SIG-M5 (cell line): ENCODE data around the gene RNPC3.

Experiments used
- DNase-seq: peaks from one replicate; lab custom pipeline; 2025; lab: John Stamatoyannopoulos, UW

The RNPC3 gene

GRCh38 chr1:103525607-103526507 is at the start of gene RNPC3:
Gene RNPC3, plus strand, starts transcription at chr1:103525699. Its CDS starts 372 bp downstream, at chr1:103526071.
- peak; percentile 14 for DNase-seq

DNA sequence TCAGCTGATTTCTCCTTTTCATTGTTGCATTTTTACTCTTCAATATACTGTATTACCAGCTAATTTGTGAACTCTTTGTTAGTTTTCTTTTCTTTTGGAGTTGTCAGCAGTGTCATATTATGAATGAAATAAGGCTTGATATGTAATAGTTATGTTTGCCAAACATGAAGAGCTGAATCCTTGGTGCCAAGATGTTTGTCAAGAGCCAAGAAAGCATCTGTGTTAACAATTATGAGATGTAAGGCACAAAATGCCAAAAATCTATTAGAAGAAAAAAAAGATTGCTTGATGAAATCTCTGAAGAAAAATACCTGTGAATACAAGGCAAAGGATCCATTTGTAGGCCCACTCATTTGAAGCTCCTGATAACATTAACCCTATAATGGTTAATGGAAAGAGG is 48.4 kb upstream of the RNPC3 start:
- no peak for DNase-seq

DNA sequence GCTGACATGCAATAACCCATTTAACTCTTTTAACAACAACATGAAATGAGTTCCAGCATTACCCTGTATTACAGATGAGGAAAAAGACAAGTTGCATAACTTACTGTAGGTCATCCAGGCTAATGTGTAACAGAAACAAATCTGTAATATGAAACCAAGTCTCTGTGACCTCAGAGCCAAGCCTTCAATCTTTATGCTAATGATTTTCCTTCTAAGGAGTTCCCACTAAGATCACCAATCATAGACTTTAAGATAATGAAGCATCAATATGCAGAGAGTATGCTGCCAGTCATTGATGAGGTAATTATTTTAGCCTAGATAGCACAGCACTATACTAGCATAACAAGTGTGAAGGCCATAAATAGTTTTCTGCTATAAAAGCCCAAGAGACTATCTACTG is 35.6 kb upstream of the RNPC3 start:
- DNase-seq: no peak

DNA sequence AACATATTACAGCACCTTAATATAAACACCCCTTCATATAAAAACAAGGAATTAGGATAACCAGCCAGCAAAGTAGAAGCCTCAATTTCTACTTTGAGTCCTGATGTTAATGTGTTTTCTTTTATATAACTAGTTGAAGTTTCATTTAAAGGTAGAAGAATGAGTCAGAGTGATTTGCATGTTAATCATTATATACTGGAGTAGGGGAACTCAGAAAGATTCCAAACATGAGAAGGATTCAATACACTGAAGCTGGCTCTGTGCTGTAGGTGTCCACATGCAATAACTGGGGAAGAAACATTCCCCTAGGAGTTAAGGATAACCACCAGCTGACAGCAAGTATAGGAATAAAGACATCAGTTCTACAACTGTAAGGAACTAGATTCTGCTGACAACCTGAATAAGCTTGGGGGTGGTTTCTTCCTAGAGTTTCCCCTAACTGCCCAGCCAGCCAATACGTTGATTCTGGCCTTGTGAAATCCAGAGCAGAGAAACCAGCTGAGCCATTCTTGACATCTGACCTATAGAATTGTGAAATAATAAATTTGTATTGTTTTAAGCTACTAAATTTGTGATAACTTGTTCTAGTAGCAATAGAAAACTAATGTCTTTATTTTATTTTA is 33.4 kb upstream of the RNPC3 start:
- no peak for DNase-seq

- no peak for DNase-seq
Observed at GRCh38 chr1:103496014-103496635, 29.4 kb upstream of the RNPC3 start.

GRCh38 chr1:103497404-103497803 is 28.1 kb upstream of the RNPC3 start:
- DNase-seq: no peak

DNA sequence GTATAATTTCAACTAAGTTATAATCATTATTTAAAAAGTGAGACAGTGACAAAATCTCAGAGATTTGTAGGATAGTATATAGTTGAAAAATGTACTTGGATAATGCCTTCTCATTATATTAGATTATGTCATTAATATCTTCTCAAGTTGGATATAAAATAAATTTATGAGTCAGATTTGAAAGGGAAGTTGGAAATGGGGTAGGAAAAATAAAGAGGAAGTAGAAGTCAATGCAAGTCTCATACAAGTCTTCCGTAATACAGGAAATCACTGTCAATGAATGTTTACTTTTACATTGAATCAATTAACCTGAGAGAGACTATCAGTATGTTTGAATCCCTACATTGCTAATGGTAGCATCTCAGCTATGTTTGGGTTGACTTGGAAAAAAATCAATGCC is 16.2 kb upstream of the RNPC3 start:
- no peak for DNase-seq

DNA sequence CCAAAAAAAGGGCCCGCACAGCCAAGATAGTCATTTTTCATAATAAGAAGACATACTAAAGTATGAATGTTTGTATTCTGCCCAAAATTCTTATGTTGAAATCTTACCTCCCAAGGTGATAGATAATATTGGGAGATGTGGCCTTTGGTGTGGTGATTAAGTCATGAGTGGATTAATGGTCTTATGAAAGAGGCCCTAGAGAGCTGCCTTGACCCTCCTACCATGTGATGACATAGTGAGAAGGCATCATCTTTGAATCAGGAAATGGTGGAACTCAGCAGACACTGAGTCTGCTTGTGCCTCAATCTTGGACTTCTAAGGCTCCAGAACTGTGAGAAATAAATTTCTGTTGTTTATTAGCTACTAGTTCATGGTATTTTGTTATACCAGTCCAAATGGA is 11.8 kb upstream of the RNPC3 start:
- no peak for DNase-seq

DNA sequence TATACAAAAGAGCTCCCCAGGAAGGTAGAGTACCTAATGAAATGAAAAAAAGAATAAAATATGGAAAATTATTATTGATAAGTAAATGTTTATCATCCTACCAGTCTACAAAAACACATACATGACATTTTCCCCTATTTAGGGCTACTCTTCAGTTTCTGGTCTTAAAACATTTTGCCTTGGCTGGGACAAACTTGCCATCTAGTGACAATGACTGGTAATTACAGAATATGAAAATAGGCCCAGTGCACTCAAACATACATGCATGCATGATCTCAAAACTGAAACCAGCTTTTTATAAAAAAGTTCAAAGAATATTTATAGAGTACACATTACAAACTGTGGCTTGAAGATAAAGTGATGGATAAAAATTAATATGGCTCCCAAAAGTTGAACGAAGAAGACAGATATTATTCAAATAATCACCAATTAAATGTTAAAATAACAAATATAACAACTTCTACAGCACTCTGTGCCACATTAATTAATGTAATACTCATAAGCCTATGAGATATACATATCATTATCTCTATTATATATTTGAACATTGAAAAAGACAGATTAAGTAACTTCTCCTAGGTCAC is 10.5 kb upstream of the RNPC3 start:
- DNase-seq: no peak

- no peak for DNase-seq
Observed at GRCh38 chr1:103516283-103516682, 9.2 kb upstream of the RNPC3 start.

DNA sequence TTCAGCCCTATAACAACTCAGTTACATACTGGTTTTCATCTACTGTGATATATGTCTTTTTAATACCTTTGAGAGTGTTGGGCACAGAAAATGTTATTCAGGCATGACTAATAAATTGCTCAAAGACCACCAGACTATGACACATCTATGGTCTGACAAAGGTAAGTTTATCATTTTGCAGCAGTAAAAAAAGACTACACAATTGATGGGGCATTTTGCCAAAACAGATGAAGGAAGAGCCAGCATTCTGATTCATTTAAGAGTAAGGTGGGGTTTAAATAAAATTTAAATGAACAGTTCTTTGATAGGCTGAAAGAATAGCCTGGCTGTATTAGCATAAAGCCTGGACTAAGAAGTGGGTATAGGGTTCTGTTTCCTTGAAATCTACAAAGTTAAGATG is 8.8 kb upstream of the RNPC3 start:
- DNase-seq: no peak

GRCh38 chr1:103517380-103518047 is 8.0 kb upstream of the RNPC3 start:
- DNase-seq: no peak

DNA sequence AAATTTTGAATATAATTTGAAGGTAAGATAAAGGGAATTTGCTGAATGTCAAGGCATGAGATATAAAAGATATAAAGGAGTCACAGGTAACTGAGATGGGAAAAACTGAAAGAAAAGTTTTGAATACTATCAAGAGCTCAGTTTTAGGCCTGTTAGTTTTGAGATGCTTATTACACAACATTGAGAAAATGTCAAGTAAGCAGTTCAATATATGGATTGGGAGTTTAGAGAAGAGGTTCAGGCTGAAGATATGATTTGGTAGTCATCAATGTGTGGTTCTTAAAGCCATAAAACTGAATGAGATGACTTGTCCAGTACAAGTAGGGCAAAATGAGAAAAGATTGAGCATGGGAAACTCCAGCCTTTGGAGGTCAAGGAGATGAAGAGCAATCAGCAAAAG is 4.7 kb upstream of the RNPC3 start:
- DNase-seq: no peak

DNA sequence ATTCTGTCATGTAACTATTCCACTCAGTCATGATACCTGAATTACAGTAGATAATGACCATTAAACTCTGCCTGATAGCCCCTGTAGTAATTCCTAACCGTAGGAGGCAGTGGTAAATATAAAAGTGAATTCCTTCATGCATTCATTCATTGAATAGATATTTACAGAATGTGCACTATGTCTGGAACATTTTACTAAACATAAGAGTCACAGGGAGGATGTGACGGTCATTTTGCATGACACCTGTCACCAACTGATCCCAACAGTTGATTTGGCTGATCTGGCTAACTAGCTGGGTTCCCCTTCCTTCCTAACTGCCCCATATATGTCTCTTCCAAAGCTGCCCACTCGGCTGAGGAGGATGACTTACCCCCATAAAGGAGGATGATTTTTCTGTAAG is 2.2 kb upstream of the RNPC3 start:
- no peak for DNase-seq

- DNase-seq: no peak
Observed at GRCh38 chr1:103525114-103525606, 339 bp upstream of the RNPC3 start.

DNA sequence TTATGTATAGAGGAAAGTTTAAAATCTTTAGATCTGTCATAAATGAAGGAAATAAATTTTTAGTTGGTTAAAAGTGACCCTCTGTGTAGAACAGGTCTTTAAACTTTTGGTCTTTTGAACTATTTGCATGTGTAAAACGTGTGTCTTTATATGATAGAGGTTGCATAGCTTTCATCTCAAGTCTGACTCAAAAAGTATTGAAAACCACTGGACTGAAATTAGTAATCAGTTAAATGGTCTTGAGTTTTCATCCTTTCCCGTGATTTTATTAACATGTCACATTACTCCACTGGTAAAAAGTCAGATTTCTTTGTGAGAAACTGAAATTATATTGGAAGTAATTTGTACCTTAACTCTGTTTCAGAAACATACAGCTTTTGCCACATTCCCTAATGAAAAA is 1.8 kb downstream of the RNPC3 start:
- DNase-seq: no peak

GRCh38 chr1:103529746-103530145 is 4.2 kb downstream of the RNPC3 start:
- no peak for DNase-seq

- DNase-seq: no peak
Observed at GRCh38 chr1:103538226-103538625, 12.7 kb downstream of the RNPC3 start.

DNA sequence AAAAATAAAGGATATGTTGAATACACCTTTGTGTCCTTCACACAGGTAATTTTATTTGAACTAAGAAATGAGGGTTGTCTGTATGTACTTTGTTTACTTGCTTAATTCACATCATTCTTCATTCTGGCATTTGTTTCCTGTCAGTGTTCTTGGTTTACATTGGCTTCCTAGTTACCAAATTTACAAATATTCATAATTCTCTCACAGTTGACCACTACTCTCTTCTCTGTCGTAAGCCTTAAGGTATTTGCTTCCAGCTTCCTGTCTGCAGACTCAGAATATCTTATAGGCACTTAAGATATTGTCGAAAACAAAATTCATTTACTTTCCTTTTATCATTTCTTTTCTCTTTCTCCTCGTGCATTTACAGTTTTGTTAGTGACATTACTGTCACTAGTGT is 15.9 kb downstream of the RNPC3 start:
- no peak for DNase-seq

GRCh38 chr1:103546496-103546895 is 21.0 kb downstream of the RNPC3 start:
- DNase-seq: no peak

GRCh38 chr1:103547840-103548239 is 22.3 kb downstream of the RNPC3 start:
- DNase-seq: no peak

DNA sequence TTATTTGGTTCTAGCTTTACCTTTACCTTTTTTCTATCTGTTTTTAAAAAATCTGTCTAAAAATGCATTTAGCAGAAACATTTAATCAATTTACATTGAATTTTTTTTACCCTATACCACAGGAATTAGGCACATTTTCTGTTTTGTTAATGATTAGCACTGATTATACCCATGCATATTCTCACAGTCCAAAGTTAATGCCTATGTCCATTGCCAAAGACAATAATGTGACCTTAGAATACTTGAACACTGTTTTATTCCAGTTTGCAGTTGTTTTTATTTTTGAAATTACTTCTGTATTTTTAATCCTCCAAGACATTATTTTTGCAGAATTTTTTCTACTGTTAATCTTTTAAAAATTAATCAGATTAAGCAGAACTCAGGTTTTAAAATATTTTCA is 34.9 kb downstream of the RNPC3 start:
- DNase-seq: no peak
